ENCODE measurements around the gene RPP21. TPM values are rescaled to one million over a fixed set of nuclear protein-coding genes. Genes with fewer than 3 reads are reported as not detected.

The RPP21 gene
- total RNA-seq, 1 experiment from 2014 or later = 47.5 TPM

DNA sequence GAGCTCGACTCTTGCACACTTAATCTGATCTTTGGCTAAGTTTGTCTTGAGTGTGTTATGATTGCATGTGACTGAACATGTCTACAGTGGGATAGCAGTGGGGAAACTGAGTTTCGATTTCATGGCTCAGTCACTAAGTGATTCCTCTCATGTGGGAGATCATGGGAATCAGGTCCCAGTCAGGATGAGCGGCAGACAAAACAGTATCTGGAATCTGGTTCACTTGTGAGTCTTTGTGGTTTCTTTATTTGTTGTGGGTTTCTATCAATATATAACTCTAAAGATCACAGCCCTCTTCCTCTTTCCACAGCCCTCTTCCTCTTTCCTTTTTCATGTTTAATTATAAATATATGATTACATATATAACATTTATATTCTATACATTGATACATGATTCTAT is 4.0 kb downstream of the RPP21 start:
- H3K4me3 ChIP-seq (ENCODE audit: low read depth, low read length) = no peak overlapping the region
- Mint-ChIP-seq H3K4me3 (ENCODE audit: unreplicated experiment) (no peak overlapping the region), H3K27ac (ENCODE audit: unreplicated experiment) (no peak overlapping the region), H3K36me3 (ENCODE audit: insufficient read depth, unreplicated experiment) (no peaks in the 10 kb centered on the region), H3K9me3 (ENCODE audit: unreplicated experiment) (no peaks in the 10 kb centered on the region), H3K4me1 (ENCODE audit: low read depth, unreplicated experiment) (peaks cover 6% of the 10 kb centered on the region), H3K27me3 (ENCODE audit: insufficient read depth, unreplicated experiment) (no peaks in the 10 kb centered on the region)
- ChIA-PET POLR2A (no interaction called here), CTCF (no interaction called here)
- intact Hi-C loops (cut with micrococcal nuclease; ENCODE audit: unreplicated experiment) = no loop called here
- H3K4me1 ChIP-seq = no peaks in the 10 kb centered on the region
- no peaks in the 10 kb centered on the region for H3K27me3 ChIP-seq (replicated peaks; ENCODE audit: control insufficient read depth, insufficient read depth, low read length)
- H3K36me3 ChIP-seq (ENCODE audit: control insufficient read depth, insufficient read depth, low read length) = peaks cover 1% of the 10 kb centered on the region
- TF ChIP-seq, protein P1, sequence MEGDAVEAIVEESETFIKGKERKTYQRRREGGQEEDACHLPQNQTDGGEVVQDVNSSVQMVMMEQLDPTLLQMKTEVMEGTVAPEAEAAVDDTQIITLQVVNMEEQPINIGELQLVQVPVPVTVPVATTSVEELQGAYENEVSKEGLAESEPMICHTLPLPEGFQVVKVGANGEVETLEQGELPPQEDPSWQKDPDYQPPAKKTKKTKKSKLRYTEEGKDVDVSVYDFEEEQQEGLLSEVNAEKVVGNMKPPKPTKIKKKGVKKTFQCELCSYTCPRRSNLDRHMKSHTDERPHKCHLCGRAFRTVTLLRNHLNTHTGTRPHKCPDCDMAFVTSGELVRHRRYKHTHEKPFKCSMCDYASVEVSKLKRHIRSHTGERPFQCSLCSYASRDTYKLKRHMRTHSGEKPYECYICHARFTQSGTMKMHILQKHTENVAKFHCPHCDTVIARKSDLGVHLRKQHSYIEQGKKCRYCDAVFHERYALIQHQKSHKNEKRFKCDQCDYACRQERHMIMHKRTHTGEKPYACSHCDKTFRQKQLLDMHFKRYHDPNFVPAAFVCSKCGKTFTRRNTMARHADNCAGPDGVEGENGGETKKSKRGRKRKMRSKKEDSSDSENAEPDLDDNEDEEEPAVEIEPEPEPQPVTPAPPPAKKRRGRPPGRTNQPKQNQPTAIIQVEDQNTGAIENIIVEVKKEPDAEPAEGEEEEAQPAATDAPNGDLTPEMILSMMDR (IDR thresholded peaks at IDR 0.05; ENCODE audit: insufficient read depth in 1 of 2, low read depth in 1 of 2, low read length in 1 of 2, severe bottlenecking in 1 of 2, unreplicated experiment in 1 of 2) = no peak
- BruUV-seq (replicated peaks) = no TSS peak
- H3K9me3 ChIP-seq = no peaks in the 10 kb centered on the region
- DNase-seq = no peak

DNA sequence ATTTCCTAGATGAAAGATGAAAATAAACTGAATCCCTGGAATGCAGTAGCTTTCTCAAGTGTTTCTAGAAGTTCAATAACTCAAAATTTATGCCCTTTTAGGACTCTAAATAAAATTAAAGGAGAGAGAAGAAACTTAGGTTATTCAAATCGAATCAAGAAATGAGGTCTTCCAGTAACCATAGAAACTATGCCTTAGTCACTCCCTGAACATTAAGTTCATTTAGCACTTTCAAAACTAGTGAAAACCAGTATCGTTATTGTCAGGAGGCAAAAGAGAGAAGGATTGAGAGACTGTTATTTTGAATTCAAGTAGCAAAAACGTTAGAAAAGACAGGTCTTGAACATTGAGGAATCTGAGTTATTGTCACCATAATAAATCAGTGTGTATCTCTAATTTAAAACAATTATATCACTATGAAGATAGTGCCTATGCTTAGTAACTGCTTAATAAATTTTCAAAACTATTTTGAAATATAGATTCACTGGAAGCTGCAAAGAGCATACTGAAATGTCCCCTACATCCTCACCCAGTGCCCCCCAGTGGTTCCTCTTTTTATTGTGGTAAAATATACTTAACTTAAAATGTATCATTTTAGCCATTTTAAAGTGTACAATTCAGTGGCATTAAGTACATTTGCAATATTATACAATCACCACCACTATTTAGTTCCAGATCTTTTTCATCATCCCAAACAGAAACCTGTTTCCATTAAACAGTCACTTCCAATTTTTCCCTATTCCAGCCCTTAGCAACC is 4.6 kb downstream of the RPP21 start:
- ChIA-PET POLR2A (no interaction called here), CTCF (no interaction called here)
- intact Hi-C loops (cut with micrococcal nuclease; ENCODE audit: unreplicated experiment) = no loop called here
- H3K27me3 Mint-ChIP-seq (ENCODE audit: insufficient read depth, unreplicated experiment) = no peaks in the 10 kb centered on the region
- H3K4me3 ChIP-seq (ENCODE audit: low read depth, low read length) = no peak overlapping the region
- H3K27ac Mint-ChIP-seq (ENCODE audit: unreplicated experiment) = no peak overlapping the region
- no peaks in the 10 kb centered on the region for H3K9me3 ChIP-seq
- no peak for DNase-seq
- H3K4me3 Mint-ChIP-seq (ENCODE audit: unreplicated experiment) = no peak overlapping the region
- no TSS peak for BruUV-seq (replicated peaks)
- no peaks in the 10 kb centered on the region for H3K27me3 ChIP-seq (replicated peaks; ENCODE audit: control insufficient read depth, insufficient read depth, low read length)
- no peaks in the 10 kb centered on the region for H3K9me3 Mint-ChIP-seq (ENCODE audit: unreplicated experiment)
- no peaks in the 10 kb centered on the region for H3K4me1 ChIP-seq
- H3K36me3 Mint-ChIP-seq (ENCODE audit: insufficient read depth, unreplicated experiment) = no peaks in the 10 kb centered on the region
- TF ChIP-seq, protein P1 (IDR thresholded peaks at IDR 0.05; ENCODE audit: insufficient read depth in 1 of 2, low read depth in 1 of 2, low read length in 1 of 2, severe bottlenecking in 1 of 2, unreplicated experiment in 1 of 2) = no peak
- H3K4me1 Mint-ChIP-seq (ENCODE audit: low read depth, unreplicated experiment) = peaks cover 6% of the 10 kb centered on the region
- peaks cover 1% of the 10 kb centered on the region for H3K36me3 ChIP-seq (ENCODE audit: control insufficient read depth, insufficient read depth, low read length)

DNA sequence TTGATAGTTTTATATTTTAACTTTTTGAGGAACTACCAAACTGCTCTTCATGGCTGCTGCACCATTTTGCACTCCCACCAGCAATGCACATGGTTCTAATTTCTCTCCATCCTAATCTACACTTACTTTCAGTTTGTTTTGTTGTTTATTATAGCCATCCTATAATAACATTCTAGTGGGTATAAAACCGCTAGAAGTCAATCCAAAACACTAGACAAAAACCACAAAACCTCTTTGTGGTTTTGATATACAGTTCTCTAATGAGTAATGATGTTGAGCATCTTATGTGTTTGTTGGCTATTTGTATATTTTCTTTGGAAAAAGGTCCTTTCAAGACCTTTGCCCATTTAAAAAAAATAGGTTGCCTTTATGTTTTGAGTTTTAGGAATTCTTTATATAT is 5.6 kb downstream of the RPP21 start:
- CTCF ChIA-PET = no interaction called here

More for the DNA sequence above, 5.6 kb downstream of the RPP21 start:
- BruUV-seq (replicated peaks) = no TSS peak
- Mint-ChIP-seq H3K4me1 (ENCODE audit: low read depth, unreplicated experiment) (peaks cover 6% of the 10 kb centered on the region), H3K9me3 (ENCODE audit: unreplicated experiment) (no peaks in the 10 kb centered on the region), H3K27me3 (ENCODE audit: insufficient read depth, unreplicated experiment) (no peaks in the 10 kb centered on the region), H3K4me3 (ENCODE audit: unreplicated experiment) (no peak overlapping the region), H3K27ac (ENCODE audit: unreplicated experiment) (no peak overlapping the region), H3K36me3 (ENCODE audit: insufficient read depth, unreplicated experiment) (no peaks in the 10 kb centered on the region)
- Histone ChIP-seq H3K36me3 (ENCODE audit: control insufficient read depth, insufficient read depth, low read length) (peaks cover 1% of the 10 kb centered on the region), H3K9me3 (no peaks in the 10 kb centered on the region), H3K27me3 (replicated peaks; ENCODE audit: control insufficient read depth, insufficient read depth, low read length) (no peaks in the 10 kb centered on the region), H3K4me1 (no peaks in the 10 kb centered on the region), H3K4me3 (ENCODE audit: low read depth, low read length) (no peak overlapping the region)
- TF ChIP-seq, protein P1 (IDR thresholded peaks at IDR 0.05; ENCODE audit: insufficient read depth in 1 of 2, low read depth in 1 of 2, low read length in 1 of 2, severe bottlenecking in 1 of 2, unreplicated experiment in 1 of 2) = no peak
- POLR2A ChIA-PET = no interaction called here
- intact Hi-C loops (cut with micrococcal nuclease; ENCODE audit: unreplicated experiment) = no loop called here
- DNase-seq = no peak

Data from Caco-2 (cell line).